Natural killer cell (primary cell): ENCODE results near the gene HOXA6. TPM values are rescaled to one million over a fixed set of nuclear protein-coding genes. Genes with fewer than 3 reads are reported as not detected.
A peak's percentile ranks its signal among the peaks of the same experiment; 100 is the strongest.

Experiments
- ATAC-seq, 3 donors: fragments of 150-1000 bp in 2 of 3; fragments of 200-7000 bp in 1 of 3; cut with Tn5 transposase; 1 replicate in 1 of 3; 2 replicates in 2 of 3; pipeline ENCODE4 v1.10.0; 2021; ENCODE audit warnings: mild to moderate bottlenecking in 2 of 3, moderate library complexity in 2 of 3
- DNase-seq, 2 donors: peaks; one replicate each; pipeline versions ENCODE4 v3.0.0 to v3.0.0-alpha.2; 2013 to 2021; ENCODE audit warnings: mixed read lengths in 1 of 2
- H3K27ac ChIP-seq: one replicate; pipeline ENCODE4 v1.5.1; 2013; ENCODE audit warnings: mild to moderate bottlenecking, low read length
- H3K27me3 ChIP-seq: one replicate; pipeline ENCODE4 v1.6.1; 2013; ENCODE audit warnings: low read length; ENCODE audit not compliant: control insufficient read depth, insufficient read depth
- H3K36me3 ChIP-seq: one replicate; pipeline ENCODE4 v1.6.1; 2013; ENCODE audit warnings: low read length; ENCODE audit not compliant: control insufficient read depth, insufficient read depth
- H3K4me1 ChIP-seq: one replicate; pipeline ENCODE4 v1.6.1; 2013; ENCODE audit warnings: low read length; ENCODE audit not compliant: control insufficient read depth, insufficient read depth
- H3K4me3 ChIP-seq: one replicate; pipeline ENCODE4 v1.5.1; 2013; ENCODE audit warnings: low read length
- H3K9me3 ChIP-seq: one replicate; pipeline ENCODE4 v1.6.1; 2013; ENCODE audit warnings: low read length; ENCODE audit not compliant: control insufficient read depth, insufficient read depth
- H3K27ac Mint-ChIP-seq, 2 donors: one replicate each; pipeline ENCODE4 v1.8.0; 2022; ENCODE audit warnings: mild to moderate bottlenecking in 2 of 2, mixed read lengths in 2 of 2, moderate library complexity in 1 of 2
- H3K27me3 Mint-ChIP-seq, 2 donors: one replicate each; pipeline ENCODE4 v1.8.0; 2022; ENCODE audit warnings: low read depth in 2 of 2, mixed read lengths in 2 of 2
- H3K36me3 Mint-ChIP-seq: one replicate; pipeline ENCODE4 v1.8.0; 2022; ENCODE audit warnings: mixed read lengths
- H3K4me1 Mint-ChIP-seq, 2 donors: one replicate each; pipeline ENCODE4 v1.8.0; 2022; ENCODE audit warnings: mixed read lengths in 2 of 2
- H3K4me3 Mint-ChIP-seq: one replicate; pipeline ENCODE4 v1.8.0; 2022; ENCODE audit warnings: mild to moderate bottlenecking, moderate library complexity, mixed read lengths
- H3K9me3 Mint-ChIP-seq, 2 donors: one replicate each; pipeline ENCODE4 v1.8.0; 2022; ENCODE audit warnings: mixed read lengths in 2 of 2
- CTCF ChIP-seq: fragments of 200-600 bp; IDR thresholded peaks from one replicate; pipeline ENCODE4 v1.8.0; 2022; ENCODE audit warnings: antibody characterized with exemption
- WGBS: methylation state at CpG from one replicate; pipeline ENCODE4 v1.1.7; 2013; ENCODE audit warnings: missing lambda C conversion rate; ENCODE audit not compliant: insufficient coverage; 5-methylcytosine and 5-hydroxymethylcytosine counted together
- intact Hi-C: fragments of 100-400 bp; cut with micrococcal nuclease; formaldehyde crosslinking; loops from one replicate; pipeline ENCODE4 v1.14.2; 2022
- total RNA-seq, 4 donors: library from RNA; stranded (reverse); fragments of 120-200 nt in 1 of 4; gene quantifications; one replicate each; pipeline versions ENCODE4 v1.2.3 to v1.2.4, GENCODE V29; 2013 to 2022

The HOXA6 gene
- total RNA-seq, 3 donors from 2014 or later (not counting 1 experiment from before 2014, with no cell fraction given), result 0.28 to 0.65 (median 0.43) TPM

GRCh38 chr7:27191833-27192545, 44.4 kb upstream of the HOXA6 start:
- Histone ChIP-seq H3K9me3 (no peaks in the 10 kb centered on the region), H3K4me3 (no peak overlapping the region), H3K36me3 (no peaks in the 10 kb centered on the region), H3K27ac (no peak overlapping the region), H3K27me3 (peaks cover 93% of the 10 kb centered on the region), H3K4me1 (peaks cover 44% of the 10 kb centered on the region)
- TF ChIP-seq CTCF, result no peak
- no peak for ATAC-seq
- H3K4me3 Mint-ChIP-seq, result peak overlapping the region; percentile 55
- H3K4me1 Mint-ChIP-seq, result peaks cover 37 to 42% of the 10 kb centered on the region in 2 donors
- WGBS, result 16% methylated on average over 42 of the region's 42 CpGs
- DNase-seq, result peak in 1 of 2 donors; percentile 14
- no peak overlapping the region for H3K27ac Mint-ChIP-seq
- no peaks in the 10 kb centered on the region for H3K36me3 Mint-ChIP-seq
- intact Hi-C loops, result no loop called here
- H3K27me3 Mint-ChIP-seq, result peaks cover 79 to 91% of the 10 kb centered on the region in 2 donors
- no peaks in the 10 kb centered on the region for H3K9me3 Mint-ChIP-seq

- 42% methylated on average over 15 of the region's 15 CpGs for WGBS
- Histone ChIP-seq H3K36me3 (no peaks in the 10 kb centered on the region), H3K4me3 (no peak overlapping the region), H3K27ac (no peak overlapping the region), H3K9me3 (no peaks in the 10 kb centered on the region), H3K27me3 (peaks cover 92% of the 10 kb centered on the region), H3K4me1 (peaks cover 44% of the 10 kb centered on the region)
- intact Hi-C loops, result no loop called here
- DNase-seq, result peak in 1 of 2 donors; percentile 11
- Mint-ChIP-seq H3K4me1 (peaks cover 39 to 42% of the 10 kb centered on the region in 2 donors), H3K27me3 (peaks cover 80 to 92% of the 10 kb centered on the region in 2 donors), H3K27ac (no peak overlapping the region), H3K9me3 (no peaks in the 10 kb centered on the region), H3K4me3 (peak overlapping the region; percentile 45), H3K36me3 (no peaks in the 10 kb centered on the region)
- no peak for TF ChIP-seq CTCF
- ATAC-seq, result no peak
These were observed 43.7 kb upstream of the HOXA6 start for GRCh38 chr7:27191161-27191731.

DNA sequence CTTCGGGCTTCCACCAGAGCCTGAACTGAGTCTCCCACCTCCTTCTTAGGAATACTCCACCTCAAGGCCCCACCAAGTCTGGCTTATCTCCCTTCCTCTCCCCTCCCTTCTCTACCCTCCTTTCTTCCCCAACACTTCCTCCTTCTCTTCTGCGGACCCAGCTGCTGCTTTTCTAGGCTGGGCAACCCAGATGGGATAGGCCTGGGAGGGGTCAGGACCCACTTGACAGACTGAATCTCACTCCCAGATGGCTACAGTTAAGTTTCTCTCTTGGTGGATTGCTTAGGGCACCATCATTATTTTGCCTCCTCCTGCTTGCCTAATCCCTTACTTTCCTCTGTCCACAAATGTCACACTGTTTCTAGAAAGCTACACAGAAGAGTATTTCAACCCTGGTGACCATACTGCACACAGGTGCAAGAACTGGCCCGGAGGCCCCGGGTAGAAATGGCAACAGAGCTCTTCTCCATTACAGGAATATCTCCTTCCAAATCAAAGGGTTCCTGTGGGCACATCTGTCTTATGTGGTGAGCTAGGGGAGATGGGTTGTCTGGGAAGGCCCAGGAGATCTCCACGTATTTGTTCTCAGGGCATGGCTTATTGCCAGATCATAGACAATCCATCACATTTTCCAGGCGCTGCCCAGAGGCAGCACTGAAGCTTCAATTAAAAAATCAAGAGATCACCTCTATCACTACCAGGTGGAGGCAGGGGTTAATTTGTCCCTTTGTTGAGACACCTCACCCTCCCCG, 42.6 kb upstream of the HOXA6 start:
- no peak overlapping the region for H3K27ac ChIP-seq
- H3K4me1 ChIP-seq, result peaks cover 53% of the 10 kb centered on the region
- Mint-ChIP-seq H3K36me3 (no peaks in the 10 kb centered on the region), H3K4me3 (peak overlapping the region; percentile 85), H3K27ac (no peak overlapping the region), H3K27me3 (peaks cover 82 to 92% of the 10 kb centered on the region in 2 donors), H3K9me3 (no peaks in the 10 kb centered on the region), H3K4me1 (peaks cover 48 to 50% of the 10 kb centered on the region in 2 donors)
- no peaks in the 10 kb centered on the region for H3K9me3 ChIP-seq
- 52% methylated on average over 7 of the region's 7 CpGs for WGBS
- ATAC-seq, result no peak
- H3K36me3 ChIP-seq, result no peaks in the 10 kb centered on the region
- peak in 1 of 2 donors; percentile 10 for DNase-seq
- intact Hi-C loops, result loop anchor here (5.0 kb wide), 1 partner anchor 38 kb away; the partner anchor contains the start of gene HOXA3
- H3K4me3 ChIP-seq, result no peak overlapping the region
- no peak for TF ChIP-seq CTCF
- H3K27me3 ChIP-seq, result peaks cover 93% of the 10 kb centered on the region
